ENCODE results near the gene BMP2K.

DNA sequence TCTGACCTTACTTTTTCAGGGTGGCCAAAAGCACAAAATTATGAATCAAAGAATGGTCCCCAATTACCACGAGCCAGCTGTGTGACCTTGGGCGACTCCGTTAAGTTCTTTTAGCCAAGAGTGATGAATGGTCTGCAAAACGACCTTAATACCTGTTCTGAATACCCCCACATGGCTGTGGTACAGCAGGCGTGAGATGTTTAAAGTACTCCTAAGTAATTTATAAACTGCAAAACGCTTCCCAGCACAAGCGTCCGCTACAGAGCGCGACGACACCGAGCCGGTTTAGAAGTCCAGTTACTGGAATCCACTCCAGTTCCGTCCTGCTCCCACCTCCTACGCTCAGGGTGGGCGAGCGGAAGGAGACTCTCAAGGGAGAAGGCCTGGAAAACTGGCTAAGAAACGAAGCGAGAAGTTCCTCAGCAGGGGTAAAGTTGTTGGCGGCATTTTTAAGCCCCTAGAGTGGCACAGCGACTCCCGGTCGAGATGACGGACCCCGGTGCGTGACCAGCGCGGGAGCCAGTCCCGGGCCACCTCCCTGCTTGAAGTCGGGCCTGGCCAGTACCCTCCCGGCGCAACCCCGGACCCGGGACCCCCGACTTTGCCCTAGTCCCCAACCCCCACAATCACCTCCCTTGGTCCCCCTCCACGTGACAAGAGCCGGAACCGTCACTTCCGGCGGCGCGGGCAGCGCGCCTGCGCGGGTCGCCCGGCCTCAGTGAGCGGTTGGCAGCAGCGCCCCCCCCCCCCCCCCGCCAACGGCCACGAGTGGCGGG is 659 bp upstream of the BMP2K start:
- TF ChIP-seq, protein P1, sequence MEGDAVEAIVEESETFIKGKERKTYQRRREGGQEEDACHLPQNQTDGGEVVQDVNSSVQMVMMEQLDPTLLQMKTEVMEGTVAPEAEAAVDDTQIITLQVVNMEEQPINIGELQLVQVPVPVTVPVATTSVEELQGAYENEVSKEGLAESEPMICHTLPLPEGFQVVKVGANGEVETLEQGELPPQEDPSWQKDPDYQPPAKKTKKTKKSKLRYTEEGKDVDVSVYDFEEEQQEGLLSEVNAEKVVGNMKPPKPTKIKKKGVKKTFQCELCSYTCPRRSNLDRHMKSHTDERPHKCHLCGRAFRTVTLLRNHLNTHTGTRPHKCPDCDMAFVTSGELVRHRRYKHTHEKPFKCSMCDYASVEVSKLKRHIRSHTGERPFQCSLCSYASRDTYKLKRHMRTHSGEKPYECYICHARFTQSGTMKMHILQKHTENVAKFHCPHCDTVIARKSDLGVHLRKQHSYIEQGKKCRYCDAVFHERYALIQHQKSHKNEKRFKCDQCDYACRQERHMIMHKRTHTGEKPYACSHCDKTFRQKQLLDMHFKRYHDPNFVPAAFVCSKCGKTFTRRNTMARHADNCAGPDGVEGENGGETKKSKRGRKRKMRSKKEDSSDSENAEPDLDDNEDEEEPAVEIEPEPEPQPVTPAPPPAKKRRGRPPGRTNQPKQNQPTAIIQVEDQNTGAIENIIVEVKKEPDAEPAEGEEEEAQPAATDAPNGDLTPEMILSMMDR (IDR thresholded peaks at IDR 0.05), result no peak
- TF ChIP-seq POLR2A (IDR thresholded peaks at IDR 0.05), result no peak

Measured in testis (tissue), 2 donors.